Measurements from ENCODE around the gene IL18BP. TPM values are rescaled to one million over a fixed set of nuclear protein-coding genes. Genes with fewer than 3 reads are reported as not detected.

The IL18BP gene
- total RNA-seq, 1 donor from 2014 or later, result 2.9 TPM

GRCh38 chr11:72042064-72042745 is 43.5 kb downstream of the IL18BP start:
- no peak for DNase-seq (ENCODE audit: low read depth)
- TF ChIP-seq, protein P1, sequence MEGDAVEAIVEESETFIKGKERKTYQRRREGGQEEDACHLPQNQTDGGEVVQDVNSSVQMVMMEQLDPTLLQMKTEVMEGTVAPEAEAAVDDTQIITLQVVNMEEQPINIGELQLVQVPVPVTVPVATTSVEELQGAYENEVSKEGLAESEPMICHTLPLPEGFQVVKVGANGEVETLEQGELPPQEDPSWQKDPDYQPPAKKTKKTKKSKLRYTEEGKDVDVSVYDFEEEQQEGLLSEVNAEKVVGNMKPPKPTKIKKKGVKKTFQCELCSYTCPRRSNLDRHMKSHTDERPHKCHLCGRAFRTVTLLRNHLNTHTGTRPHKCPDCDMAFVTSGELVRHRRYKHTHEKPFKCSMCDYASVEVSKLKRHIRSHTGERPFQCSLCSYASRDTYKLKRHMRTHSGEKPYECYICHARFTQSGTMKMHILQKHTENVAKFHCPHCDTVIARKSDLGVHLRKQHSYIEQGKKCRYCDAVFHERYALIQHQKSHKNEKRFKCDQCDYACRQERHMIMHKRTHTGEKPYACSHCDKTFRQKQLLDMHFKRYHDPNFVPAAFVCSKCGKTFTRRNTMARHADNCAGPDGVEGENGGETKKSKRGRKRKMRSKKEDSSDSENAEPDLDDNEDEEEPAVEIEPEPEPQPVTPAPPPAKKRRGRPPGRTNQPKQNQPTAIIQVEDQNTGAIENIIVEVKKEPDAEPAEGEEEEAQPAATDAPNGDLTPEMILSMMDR (IDR thresholded peaks at IDR 0.05; ENCODE audit: insufficient read depth, low read length, poor library complexity, severe bottlenecking), result no peak
- Histone ChIP-seq H3K27me3 (ENCODE audit: control insufficient read depth, insufficient read depth, low read length) (no peaks in the 10 kb centered on the region), H3K4me3 (ENCODE audit: low read depth, low read length) (peak overlapping the region; percentile 55), H3K36me3 (ENCODE audit: control insufficient read depth, insufficient read depth, low read length) (no peaks in the 10 kb centered on the region)

DNA sequence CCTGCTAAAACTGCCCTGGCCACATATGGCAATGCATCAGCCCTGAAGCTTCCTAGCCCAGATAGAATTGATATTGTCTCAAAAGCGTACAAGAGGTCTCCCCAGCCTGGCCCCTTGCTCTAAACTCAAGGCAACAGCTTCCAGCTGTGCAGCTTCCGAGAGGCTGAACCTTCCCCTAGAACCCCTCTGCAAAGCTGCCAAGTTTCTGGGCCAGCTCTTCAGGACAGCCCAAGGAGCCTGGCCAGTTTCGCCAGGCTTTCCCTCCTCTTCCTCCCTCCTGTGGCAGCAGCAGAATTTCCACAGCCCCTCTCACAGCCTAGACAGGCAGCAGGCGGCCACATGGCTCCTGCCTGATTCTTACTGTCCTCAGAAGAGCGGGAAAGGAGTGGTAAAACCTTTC is 47.1 kb downstream of the IL18BP start:
- TF ChIP-seq, protein P1 (IDR thresholded peaks at IDR 0.05; ENCODE audit: insufficient read depth, low read length, poor library complexity, severe bottlenecking), result no peak
- DNase-seq (ENCODE audit: low read depth), result no peak
- no peak overlapping the region for H3K4me3 ChIP-seq (ENCODE audit: low read depth, low read length)
- H3K27me3 ChIP-seq (ENCODE audit: control insufficient read depth, insufficient read depth, low read length), result no peaks in the 10 kb centered on the region
- H3K36me3 ChIP-seq (ENCODE audit: control insufficient read depth, insufficient read depth, low read length), result no peaks in the 10 kb centered on the region

DNA sequence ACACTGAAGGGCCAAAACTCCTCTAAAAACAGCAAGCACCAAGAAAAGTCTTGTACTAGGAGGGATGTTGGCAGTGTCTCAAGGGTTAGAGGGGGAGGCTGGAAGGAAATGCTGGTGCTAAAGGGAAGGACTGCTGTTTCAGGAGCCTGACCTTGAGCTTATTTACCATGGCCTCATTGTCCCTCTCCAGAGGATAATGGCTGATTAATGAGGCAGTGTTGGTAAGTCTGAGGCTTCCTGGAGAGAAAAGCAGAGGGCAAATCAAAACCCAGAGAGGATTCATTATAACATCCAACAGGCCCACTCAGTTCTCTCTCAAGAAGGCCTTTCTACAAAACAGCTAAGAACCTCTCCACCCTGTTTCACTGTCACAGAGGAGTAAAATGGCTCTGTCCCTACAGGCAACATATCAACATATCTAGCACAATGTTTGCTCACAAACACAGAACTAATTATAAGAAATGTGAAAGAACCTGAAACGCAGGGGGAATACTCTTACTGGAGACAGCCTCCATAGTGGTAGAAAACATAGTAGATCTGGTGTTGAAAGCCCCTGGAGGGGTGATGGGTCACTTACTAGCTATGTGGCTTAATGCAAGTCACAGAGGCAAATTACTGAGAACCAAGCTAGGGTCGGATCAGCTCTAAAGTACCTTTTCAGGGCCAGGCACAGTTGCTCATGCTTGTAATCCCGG is 50.2 kb downstream of the IL18BP start:
- no peaks in the 10 kb centered on the region for H3K27me3 ChIP-seq (ENCODE audit: control insufficient read depth, insufficient read depth, low read length)
- no peak overlapping the region for H3K4me3 ChIP-seq (ENCODE audit: low read depth, low read length)
- TF ChIP-seq, protein P1 (IDR thresholded peaks at IDR 0.05; ENCODE audit: insufficient read depth, low read length, poor library complexity, severe bottlenecking), result no peak
- DNase-seq (ENCODE audit: low read depth), result no peak
- H3K36me3 ChIP-seq (ENCODE audit: control insufficient read depth, insufficient read depth, low read length), result no peaks in the 10 kb centered on the region

Other genes with a start within 250 kb of the IL18BP start
- not detected in 2 replicates for gene DEFB108B, start 165.7 kb upstream of the IL18BP start, total RNA-seq
- gene DEFB131B, start 120.5 kb upstream of the IL18BP start, total RNA-seq, result not detected in 2 replicates
- 2.2 and 7.1 TPM in 2 replicates for gene XNDC1N, start 70.3 kb upstream of the IL18BP start, total RNA-seq
- gene RNF121, start 69.9 kb upstream of the IL18BP start, total RNA-seq, result 30.9 and 36.6 TPM in 2 replicates
- 144 and 157 TPM in 2 replicates for gene NUMA1, start 81.6 kb downstream of the IL18BP start, total RNA-seq
- gene LRRC51, start 81.9 kb downstream of the IL18BP start, total RNA-seq, result 5.7 and 7.3 TPM in 2 replicates
- gene LAMTOR1, start 104.4 kb downstream of the IL18BP start, total RNA-seq, result 201 and 207 TPM in 2 replicates
- gene TOMT, start 107.0 kb downstream of the IL18BP start, total RNA-seq, result not detected in 2 replicates
- gene ANAPC15, start 113.8 kb downstream of the IL18BP start, total RNA-seq, result 31.7 and 31.8 TPM in 2 replicates
- 0.34 TPM in 1 of 2 replicates, not detected in the other for gene FOLR3, start 136.8 kb downstream of the IL18BP start, total RNA-seq
- gene FOLR1, start 193.2 kb downstream of the IL18BP start, total RNA-seq, result 0.55 and 1.7 TPM in 2 replicates
- gene FOLR2, start 217.9 kb downstream of the IL18BP start, total RNA-seq, result not detected in 2 replicates
- gene INPPL1, start 225.9 kb downstream of the IL18BP start, total RNA-seq, result 93.1 and 113 TPM in 2 replicates
- not detected in 2 replicates for gene PHOX2A, start 245.3 kb downstream of the IL18BP start, total RNA-seq